LoVo (cell line): Measurements from ENCODE around the gene NXN.
"Not testable (repeated sequence)": the region's sequence is repeated elsewhere in the genome, so short reads cannot be mapped to it uniquely, and the experiment has no call there.

Source experiments
- DNase-seq: peaks from one replicate; pipeline ENCODE4 v3.0.0-alpha.2; 2016; ENCODE audit warnings: low spot score

The NXN gene

DNA sequence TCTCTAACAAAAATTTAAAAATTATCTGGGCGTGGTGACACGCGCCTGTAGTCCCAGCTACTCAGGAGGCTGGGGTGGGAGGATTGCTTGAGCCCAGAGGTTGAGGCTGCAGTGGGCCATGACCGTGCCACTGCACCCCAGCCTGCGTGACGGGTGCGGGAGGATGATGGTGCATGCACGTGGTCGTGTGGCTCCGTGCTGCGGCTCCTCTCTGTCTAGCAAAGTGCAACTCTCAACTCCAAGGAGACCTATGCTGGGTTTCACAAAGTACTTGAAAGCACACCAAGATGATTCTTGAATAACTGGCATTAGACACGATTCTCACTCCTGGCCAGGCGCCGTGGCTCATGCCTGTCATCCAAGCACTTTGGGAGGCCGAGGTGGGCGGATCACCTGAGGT lies 25.8 kb downstream of the NXN start:
- DNase-seq: no peak

DNA sequence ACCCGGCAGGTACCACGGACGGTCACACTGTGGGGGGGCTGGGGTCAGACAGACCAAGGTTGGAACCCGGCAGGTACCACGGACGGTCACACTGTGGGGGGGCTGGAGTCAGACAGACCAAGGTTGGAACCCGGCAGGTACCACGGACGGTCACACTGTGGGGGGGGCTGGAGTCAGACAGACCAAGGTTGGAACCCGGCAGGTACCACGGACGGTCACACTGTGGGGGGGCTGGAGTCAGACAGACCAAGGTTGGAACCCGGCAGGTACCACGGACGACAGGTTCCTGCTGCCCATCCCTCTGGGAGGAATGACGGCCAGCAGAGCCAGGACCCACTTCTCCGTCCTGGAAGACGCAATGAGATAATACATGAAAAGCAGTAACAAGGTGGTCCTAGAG lies 27.0 kb downstream of the NXN start:
- not testable (repeated sequence) for DNase-seq

DNA sequence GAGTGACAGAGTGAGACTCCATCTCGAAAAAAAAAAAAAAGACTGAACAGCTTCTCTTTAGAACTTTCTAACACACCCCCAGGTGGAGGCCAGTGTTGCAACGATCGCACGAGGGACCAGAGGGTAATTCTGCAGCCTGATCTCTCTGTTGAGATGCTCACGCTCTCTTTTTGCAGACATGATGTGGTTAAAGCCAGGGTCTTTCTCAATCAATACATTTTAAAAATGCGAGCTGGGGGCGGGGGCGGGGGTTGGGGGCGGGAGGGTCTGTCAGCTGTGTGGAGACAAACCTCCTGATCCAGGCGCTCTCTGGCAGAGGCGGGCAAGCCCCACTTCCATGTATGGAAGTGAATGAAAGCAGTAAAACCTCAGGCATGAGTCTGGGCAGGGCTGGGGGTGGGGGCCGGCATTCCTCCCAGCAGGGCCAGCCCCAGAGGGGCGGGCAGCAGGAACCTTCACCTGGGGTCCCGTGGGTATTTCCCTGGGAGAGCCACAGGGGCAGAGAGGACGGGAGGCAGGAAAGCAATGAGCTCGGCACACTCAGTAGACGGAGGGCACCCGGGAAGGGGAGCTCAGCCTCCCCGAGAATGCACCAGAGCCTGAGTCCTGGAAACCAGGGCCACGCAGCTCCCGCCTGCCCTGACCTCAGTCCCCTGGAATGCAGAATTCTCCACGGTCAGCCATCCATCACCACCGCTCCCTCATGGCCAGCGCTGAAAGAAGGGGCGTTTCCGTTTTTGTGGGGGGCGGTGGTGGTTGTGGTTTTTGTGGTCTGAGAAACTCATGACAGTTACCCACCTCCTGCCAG lies 28.0 kb downstream of the NXN start:
- peak; percentile 57 for DNase-seq

DNA sequence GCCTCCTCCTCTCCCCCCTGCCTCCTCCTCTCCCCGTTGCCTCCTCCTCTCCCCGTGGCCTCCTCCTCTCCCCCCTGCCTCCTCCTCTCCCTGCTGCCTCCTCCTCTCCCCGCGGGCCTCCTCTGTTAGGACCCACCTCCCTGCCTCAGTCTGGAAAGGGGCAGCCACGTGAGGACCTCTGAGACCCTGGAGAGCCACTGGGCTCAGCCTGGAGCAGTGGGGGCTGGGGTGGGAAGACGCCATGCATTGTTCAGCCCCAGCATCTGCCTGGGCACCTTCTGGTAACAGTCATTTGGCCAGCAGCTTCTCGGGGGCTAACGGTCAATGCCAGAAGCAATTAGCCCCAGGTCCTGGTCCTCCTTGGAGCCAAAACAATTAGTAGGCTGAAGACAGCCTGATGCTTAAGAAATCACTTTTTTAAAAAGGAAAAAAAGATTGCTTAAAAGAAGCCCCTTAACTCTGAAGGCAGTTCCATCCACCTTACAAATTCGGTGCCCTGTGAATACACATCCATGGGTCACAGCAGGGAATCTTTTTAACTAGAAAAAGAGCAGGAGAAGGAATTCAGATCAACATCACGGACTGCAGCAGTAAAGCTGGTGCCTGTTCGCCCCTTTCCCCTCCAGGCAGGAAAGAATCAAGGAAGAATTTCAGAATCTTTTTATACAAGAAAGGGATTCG lies 29.8 kb downstream of the NXN start:
- DNase-seq: no peak

DNA sequence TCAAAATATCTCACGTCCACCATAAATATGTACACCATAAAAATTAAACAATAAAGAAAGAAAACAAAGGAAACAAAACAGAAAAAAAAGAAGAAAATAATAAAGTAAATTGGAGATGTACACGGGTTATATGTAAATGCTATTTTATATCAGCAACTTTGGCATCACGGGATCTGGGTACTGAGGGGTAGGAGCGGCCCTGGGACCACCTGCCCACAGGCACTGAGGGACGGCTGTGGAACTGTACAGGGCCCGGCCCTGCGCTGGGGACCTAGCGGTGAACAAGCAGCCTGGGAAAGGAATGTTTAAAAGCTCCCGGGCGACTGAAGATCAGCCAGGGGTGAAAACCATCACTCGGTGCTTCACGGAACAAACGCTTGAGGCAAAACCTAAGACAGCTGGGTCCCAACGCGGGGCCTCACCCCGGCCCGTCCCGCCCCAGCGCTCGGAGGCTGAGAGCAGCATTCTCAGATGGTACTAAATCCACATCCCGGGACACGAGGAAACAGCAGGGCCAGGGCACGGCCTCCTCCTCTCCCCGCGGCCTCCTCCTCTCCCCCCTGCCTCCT lies 31.2 kb downstream of the NXN start:
- no peak for DNase-seq

DNA sequence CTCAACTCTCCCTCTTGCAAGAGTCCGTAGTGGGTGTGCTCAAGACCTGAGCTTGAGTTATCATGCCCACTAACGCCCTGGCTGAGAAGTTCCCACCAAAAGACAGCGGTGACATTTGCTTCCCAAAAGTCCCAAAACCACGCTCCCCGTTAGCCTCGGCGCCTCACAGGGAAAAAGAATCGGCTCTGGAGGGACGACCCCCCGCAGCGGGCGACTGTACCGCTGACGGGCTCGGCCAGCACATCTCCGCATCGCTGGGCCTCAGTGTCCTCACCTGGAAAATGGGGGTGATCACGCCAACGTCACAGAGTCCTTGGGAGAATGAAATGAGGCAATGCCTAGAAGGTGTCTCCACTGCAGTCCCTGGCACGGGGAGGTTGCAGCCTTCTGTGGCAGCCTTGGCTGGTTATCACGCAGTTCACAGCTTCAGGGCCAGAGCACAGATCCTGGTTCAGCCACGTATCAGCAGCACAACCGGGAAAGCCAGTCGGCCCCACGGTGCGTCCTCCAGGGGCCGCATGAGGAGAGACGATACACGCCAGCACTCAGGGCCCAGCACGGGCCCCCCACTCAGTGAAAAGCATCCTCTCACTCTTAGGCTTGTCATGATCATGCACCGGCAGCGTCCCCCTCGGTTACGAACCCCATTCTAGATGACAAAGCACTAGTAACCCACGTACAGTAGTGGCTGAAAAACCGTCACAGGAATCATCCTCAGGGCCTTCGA lies 32.9 kb downstream of the NXN start:
- DNase-seq: no peak

DNA sequence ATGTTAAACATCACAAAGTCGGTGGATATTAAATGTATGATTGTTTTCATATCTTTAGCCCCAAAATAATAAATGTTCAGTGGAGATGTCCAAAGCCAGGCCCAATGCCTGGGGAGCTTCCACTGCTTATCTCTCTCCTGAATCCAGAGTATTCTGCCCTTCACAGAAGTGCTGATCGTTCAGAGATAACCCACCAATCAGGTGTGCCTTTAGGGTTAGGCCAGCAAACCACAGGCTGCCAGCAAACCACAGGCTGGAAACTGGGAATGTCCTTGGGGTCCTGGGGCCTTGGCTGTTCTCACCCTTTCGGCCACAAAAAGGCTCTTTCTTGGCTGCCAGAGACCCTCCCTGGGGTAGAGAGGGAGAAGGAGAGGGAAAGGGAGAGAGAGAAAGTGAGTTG lies 33.9 kb downstream of the NXN start:
- no peak for DNase-seq

DNA sequence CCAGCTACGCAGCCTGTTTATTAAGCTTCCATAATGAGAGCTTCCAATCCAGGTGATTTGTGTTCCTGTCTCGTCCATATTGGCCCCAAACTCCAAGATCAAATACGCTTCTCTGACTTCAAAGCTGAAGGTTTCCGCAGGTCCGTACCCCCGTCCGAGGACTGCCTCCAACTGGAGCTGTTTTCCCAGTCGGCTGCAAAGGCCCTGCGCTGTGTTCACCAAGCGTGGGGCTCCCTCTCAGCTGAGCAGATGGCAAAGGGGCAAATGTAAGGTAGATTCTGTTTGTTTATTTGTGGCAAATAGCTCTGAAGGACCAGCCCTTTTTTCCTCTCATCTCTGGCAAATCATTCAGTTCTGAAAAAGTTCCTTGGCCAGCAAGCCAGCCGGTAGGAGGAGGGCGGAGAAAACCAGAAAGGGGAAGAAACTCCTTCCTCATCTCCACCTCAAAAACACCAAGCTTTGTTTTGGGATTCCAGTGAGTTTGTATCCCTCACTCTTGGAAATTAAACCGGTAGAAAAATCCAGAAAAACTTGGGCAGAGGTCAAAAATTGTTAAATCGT lies 35.2 kb downstream of the NXN start:
- DNase-seq: no peak

DNA sequence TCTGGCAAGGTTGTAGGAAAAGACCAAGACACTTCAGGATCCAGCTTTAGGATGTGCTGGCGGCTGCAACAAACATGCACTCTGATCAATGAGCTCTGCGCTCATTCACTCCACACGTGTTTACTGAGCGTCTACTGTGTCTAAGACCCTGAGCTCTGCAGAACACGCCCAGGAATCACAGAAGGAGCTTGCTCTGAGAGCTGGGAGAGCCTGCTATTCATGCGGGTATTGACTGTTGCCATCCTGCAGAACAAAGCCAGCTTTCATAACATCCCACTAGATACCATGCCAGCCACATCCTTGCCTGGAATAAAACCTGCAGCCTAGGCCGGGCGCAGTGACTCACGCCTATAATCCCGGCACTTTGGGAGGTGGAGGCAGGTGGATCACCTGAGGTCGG lies 44.1 kb downstream of the NXN start:
- peak; percentile 19 for DNase-seq

DNA sequence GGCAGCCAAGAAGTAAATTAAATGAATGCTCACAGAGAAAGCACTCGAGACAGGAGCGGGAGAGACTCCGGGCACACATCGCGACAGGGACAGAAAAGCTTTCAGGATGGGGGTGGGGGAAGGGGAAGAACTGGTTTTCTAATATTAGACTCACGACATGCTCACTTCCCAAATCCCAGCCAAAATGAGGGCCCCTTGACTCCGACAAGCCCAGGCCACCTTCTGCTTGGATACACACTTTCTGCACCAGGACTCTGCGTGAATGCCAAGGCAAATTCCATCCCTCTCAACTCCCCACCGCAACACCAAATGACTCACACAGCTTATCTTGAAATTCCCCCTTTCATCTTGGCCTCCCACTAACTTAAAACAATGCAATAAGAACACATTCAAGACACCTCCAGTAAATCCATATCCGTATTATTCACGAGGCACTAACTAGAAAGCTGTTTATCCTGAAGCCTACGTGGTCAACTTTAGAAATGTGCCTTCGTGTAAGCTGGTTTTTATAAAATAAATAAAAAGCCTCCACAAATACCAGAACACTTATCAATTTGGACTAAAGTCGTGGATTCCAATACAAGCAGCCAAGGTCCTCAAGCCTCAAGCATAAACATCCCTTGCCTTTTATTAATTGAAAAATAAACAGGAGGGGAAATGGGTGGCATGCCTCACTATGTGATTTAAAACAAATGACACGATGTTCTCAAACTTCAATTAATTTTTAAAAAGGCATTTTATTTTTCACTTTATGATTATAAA lies 46.1 kb downstream of the NXN start:
- peak; percentile 90 for DNase-seq

DNA sequence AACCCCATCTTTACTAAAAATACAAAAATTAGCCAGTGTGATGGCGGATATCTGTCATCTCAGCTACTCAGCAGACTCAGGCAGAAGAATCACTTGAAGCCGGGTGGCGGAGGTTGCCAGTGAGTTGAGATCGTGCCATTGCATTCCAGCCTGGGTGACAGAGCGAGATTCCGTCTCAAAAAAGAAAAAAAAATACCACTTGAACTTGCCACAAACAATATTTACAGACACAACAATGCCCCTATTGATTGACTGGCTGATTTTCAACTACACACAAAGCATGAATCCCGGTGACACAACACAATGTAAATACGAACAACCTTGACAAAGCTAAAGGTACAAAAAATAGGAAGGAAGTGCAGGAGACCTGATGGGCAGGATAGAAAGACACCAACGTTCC lies 49.3 kb downstream of the NXN start:
- DNase-seq: no peak

DNA sequence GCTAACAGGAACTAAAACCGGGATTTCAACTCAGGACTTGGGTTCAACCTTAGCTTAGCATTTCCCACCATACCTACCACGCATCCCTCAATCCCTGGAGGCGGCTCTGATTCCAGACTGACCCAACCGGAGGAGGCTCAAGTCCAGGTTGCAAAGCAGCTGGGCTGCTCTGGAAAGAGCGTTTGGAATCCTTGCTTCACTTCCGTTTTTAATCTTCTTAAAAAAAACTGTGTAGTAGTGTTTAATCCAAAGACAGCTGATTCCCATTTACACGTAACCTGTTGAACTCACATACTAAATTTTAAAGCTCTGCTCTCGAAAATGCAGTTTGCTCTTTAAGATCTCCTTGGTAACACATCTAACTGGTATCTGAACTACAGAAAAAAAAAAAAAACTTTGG lies 50.0 kb downstream of the NXN start:
- DNase-seq: no peak

DNA sequence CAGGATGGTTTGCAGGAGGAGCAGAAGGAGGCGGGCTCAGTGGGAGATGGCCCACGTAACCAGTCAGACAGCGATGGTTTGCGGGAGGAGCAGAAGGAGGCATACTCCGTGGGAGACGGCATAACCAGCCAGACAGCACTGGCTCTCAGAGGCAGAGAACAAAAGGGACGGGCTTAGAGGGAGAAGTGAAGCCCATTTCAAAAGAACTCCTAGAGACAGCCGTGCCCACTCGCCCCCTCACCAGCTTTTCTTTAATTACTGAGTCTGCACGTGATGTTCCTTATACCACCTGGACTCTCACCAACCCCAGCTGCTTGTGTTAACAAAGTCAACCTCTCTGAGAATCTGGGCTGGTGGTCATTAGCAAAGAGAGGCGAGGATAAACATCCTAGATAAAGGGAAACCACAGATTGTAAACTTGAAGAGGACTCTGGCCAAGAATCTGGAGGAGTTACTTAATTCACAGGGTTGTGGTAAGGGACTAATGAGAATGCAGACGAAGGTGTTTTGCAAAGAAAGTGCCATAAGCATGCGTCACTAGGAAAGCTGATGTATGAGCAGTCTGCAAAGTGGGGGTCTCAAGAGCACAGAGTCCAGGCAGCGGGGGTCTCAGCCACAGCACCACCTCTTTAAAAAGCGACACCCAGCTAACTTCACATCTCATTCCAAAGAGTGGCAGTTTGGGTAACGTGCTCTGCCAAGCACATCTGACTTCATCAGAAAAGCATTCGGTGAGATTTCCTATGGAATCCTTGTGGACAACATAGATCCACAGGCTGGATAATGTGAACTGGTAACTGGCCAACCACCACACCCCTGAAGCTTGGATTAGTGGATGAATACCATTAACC lies 51.7 kb downstream of the NXN start:
- peak; percentile 84 for DNase-seq

DNA sequence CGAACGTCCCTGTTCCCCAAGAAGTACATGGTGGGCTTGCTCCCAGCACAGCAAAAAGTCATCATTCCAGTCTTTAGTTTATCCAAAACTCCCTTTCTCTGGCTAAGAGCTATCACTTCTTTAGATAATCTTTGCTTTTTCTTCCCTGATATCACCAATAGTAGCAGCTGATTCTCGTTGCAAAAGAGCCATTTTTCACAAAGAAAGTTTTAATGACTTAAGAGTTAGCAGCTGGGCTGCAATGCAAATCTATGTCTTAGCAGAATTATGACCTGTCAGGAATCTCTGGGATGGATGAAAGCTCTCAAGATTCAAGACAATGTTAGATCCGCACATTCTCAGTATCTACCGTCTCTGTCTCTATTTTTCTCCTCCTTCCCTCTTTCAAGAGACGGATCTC lies 53.8 kb downstream of the NXN start:
- no peak for DNase-seq

DNA sequence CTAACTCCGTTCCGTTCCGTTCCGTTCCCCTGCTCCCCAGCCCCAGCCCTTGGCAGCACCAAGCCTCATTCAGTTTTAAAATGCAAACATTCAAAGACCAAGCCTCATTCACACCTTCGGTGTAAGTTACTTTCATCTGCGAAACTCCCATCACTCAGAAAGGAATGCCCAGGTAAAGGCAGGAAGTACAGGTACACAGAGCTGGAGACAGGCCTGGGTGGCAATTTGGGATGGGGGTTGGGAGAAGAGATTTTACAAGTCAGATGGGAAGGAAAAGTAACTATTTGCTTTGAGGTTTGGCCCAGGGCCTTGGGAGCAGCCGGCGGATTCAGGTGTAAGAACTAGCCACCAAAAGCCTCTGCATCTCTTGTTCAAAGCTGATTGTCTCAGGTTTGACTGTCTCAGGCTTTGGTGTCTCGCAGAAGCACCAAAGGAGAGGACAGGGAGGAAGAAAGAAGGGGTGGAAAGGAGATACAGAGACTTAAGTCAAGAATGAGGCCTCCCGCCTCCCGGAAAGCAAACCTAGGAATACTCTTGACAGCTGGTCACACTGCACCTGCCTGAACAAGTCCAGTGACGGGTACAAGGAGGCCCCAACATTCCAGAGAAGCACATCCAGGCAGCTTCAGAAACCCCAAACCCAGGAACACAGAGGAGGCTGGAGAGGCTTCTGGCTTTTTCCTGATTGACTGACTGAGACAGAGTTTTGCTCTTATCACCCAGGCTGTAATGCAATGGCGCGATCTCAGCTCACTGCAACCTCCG lies 54.7 kb downstream of the NXN start:
- no peak for DNase-seq

DNA sequence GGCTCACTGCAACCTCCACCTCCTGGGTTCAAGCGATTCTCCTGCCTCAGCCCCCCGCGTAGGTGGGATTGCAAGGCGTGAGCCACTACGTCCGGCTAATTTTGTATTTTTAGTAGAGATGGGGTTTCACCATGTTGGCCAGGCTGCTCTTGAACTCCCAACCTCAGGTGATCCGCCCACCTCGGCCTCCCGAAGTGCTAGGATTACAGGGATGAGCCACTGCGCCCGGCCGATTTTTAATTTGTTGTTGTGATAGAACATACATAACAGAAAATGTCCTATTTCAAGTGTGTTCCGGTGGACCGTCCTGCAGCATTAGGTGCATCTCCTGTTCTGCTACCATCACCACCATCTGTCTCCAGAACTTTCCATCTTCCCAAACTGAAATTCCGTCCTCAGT lies 55.3 kb downstream of the NXN start:
- DNase-seq: not testable (repeated sequence)

DNA sequence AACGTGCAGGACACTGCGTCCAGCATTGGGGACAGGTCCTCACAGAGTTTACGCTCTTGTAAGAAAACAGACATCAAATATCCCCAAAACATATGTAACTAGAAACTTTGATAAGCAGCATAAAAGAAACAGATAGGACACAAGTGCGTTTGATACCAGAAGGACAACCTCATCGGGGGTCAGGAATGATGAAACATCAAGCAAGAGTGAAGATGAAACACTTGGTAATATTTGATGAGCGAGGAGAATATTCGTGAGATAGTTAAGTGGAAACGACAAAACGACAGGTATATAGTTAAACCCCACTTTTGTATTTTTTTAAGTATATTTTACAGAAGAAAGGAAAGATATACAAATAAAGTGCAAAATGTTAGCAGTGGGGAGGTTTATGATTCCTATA lies 55.9 kb downstream of the NXN start:
- no peak for DNase-seq

DNA sequence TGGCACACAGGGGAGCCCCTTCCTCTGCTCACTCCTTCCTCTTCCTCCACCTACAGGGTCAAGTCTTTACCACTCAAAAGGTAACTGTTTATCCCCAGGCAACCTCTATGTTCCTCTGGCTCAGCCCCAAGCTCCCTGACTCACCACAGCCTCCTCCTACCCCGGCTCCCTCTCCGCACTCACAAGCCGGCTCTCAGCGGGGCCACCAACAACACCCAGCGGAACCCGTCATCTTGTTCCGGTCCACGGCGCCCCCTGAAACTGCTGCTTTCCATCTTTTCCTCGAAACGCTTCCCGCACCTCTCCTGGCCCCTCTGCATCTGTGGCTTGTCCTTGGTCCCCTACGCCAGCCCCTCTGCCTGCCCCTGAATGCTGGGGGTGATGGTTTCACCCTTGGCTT lies 58.4 kb downstream of the NXN start:
- no peak for DNase-seq

DNA sequence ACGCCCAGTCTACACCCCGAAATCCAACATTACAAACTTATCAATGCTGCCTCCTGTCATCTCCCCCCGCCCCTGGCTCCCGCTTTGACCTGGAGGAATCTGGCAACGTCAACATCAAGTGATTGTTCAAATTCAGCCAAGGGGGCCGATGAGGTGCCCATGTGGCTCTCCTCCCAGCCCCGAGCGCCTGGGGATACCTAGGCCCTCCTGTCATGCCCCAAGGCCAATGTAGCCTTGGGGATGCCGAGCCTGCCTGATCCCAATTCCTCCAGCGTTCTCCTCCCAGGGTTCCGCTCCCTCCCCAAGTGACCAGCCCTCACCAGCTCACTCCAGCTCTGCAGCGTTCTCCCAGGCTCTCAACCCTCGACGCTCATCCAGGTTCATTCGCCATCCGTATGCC lies 59.4 kb downstream of the NXN start:
- DNase-seq: no peak
